PC-3 (cell line): ENCODE results near the gene MXRA7. TPM values are rescaled to one million over a fixed set of nuclear protein-coding genes. Genes with fewer than 3 reads are reported as not detected.
"Not testable (repeated sequence)": the region's sequence is repeated elsewhere in the genome, so short reads cannot be mapped to it uniquely, and the experiment has no call there.

ENCODE experiments used
- ATAC-seq: fragments of 200-7000 bp; cut with Tn5 transposase; 2 replicates; pipeline ENCODE4 v1.9.1; 2020; ENCODE audit warnings: mild to moderate bottlenecking, moderate library complexity
- BruUV-seq: library from RNA; stranded (reverse); fragments of 400-500 nt; replicated peaks from 2 replicates; lab custom pipeline; 2021; lab: Mats Ljungman, UMichigan
- CTCF ChIA-PET: fragments of 300-600 bp; sonication (Branson Sonifier 250); formaldehyde crosslinking; loops from one replicate; lab custom pipeline; 2022; ENCODE audit warnings: antibody characterized with exemption; lab: Charles Lee
- POLR2A ChIA-PET: fragments of 300-600 bp; sonication (Branson Sonifier 250); formaldehyde crosslinking; loops from one replicate; lab custom pipeline; 2022; ENCODE audit warnings: antibody characterized with exemption; ENCODE audit not compliant: unreplicated experiment; lab: Charles Lee
- DNase-seq: peaks from one replicate; pipeline ENCODE4 v3.0.0-alpha.2; 2015
- H2AFZ ChIP-seq: fragments of 300-600 bp; sonication (generic); 2 replicates; pipeline ENCODE4 v1.6.0; 2016; ENCODE audit warnings: antibody characterized with exemption, low read length
- H3F3A ChIP-seq: fragments of 300-600 bp; sonication (generic); one replicate; pipeline ENCODE4 v1.6.0; 2017; ENCODE audit warnings: antibody characterized with exemption, low read length, control low read depth, mild to moderate bottlenecking; ENCODE audit not compliant: unreplicated experiment
- H3K27ac ChIP-seq: fragments of 300-600 bp; sonication (generic); 2 replicates; pipeline ENCODE4 v1.5.1; 2016; ENCODE audit warnings: mild to moderate bottlenecking, low read length
- H3K27me3 ChIP-seq: fragments of 300-600 bp; sonication (generic); 2 replicates; pipeline ENCODE4 v1.6.1; 2016; ENCODE audit warnings: low read length, mixed read lengths
- H3K36me3 ChIP-seq: fragments of 300-600 bp; sonication (generic); 2 replicates; pipeline ENCODE4 v1.6.1; 2016; ENCODE audit warnings: low read depth, mixed run types, low read length, mixed read lengths
- H3K4me1 ChIP-seq: fragments of 300-600 bp; sonication (generic); 2 replicates; pipeline ENCODE4 v1.5.1; 2016; ENCODE audit warnings: low read length; ENCODE audit not compliant: insufficient read depth
- H3K4me2 ChIP-seq: fragments of 300-600 bp; sonication (generic); 2 replicates; pipeline ENCODE4 v1.6.0; 2016; ENCODE audit warnings: low read length
- H3K4me3 ChIP-seq: fragments of 300-600 bp; sonication (generic); 2 replicates; pipeline ENCODE4 v1.5.1; 2016; ENCODE audit warnings: mild to moderate bottlenecking, low read length, mixed read lengths
- H3K79me2 ChIP-seq: fragments of 300-600 bp; sonication (generic); 2 replicates; pipeline ENCODE4 v1.6.1; 2017; ENCODE audit warnings: low read length, mixed read lengths
- H3K9ac ChIP-seq: fragments of 300-600 bp; sonication (generic); 2 replicates; pipeline ENCODE4 v1.6.0; 2016; ENCODE audit warnings: mild to moderate bottlenecking, low read length
- H3K9me2 ChIP-seq: fragments of 300-600 bp; sonication (generic); replicated peaks from 2 replicates; pipeline ENCODE4 v1.6.1; 2016; ENCODE audit warnings: mixed run types, low read length, mixed read lengths
- H3K9me3 ChIP-seq: fragments of 300-600 bp; sonication (generic); 2 replicates; pipeline ENCODE4 v1.6.1; 2016; ENCODE audit warnings: low read length, mixed read lengths
- H4K20me1 ChIP-seq: fragments of 300-600 bp; sonication (generic); 2 replicates; pipeline ENCODE4 v1.6.1; 2016; ENCODE audit warnings: low read length, mixed read lengths
- EZH2 ChIP-seq: fragments of 300-600 bp; sonication (generic); IDR thresholded peaks from one replicate; pipeline ENCODE4 v1.6.1; 2017; ENCODE audit warnings: antibody characterized with exemption, mild to moderate bottlenecking, low read length; ENCODE audit not compliant: unreplicated experiment
- EZH2phosphoT487 ChIP-seq: fragments of 300-600 bp; sonication (generic); IDR thresholded peaks from 2 replicates; pipeline ENCODE4 v1.6.1; 2018; ENCODE audit warnings: mild to moderate bottlenecking, antibody characterized with exemption, low read length, borderline replicate concordance
- intact Hi-C: fragments of 100-400 bp; cut with micrococcal nuclease; formaldehyde crosslinking; loops from 2 replicates; pipeline ENCODE4 v1.9.0; 2023
- total RNA-seq: library from RNA; depleted of rRNA; stranded (reverse); fragments of >200 nt; gene quantifications from 2 replicates; pipeline ENCODE4 v1.2.3, GENCODE V29; 2014
- TF ChIP-seq, protein P1 (sequence below): fragments of 300-600 bp; sonication (generic); conservative IDR thresholded peaks from 2 replicates; pipeline ENCODE4 v1.5.1; 2017; ENCODE audit warnings: antibody characterized with exemption, low read depth, mild to moderate bottlenecking, low read length

MXRA7 gene
- total RNA-seq, 1 experiment from 2014 or later: 98.3 TPM

DNA sequence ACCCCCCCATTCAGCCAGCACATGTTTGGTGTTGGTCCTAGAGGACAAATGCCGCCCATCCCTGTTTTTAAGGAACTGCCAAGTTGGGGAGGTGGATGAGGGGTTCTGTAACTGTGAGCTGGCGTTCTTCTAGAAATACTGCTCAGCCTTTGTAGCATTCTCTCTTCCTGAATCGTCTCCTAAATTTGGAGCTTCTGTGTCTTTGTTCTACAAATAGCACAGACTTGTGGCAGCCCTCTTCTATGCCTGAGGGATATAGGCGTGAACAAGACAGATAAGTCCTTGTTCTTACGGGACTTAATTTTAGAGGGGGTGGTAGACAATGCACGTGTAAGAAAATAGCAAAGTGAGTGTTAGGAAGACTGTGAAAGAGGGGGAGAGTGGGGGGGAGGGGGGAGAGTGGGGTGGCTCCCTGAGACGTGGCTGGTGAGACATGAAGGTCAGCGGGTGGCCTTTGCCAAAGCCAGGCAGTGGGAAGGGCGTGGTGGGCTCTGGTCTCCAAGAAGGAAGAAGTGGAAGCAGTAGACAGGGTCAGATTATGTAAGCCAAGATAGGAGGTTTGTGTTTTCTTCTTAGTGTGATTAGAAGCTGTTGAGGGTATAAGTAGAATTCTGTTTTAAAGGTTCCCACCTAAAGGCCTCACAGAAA is 37.1 kb upstream of the MXRA7 start:
- no TSS peak for BruUV-seq
- Histone ChIP-seq H4K20me1 (no peaks in the 10 kb centered on the region), H2AFZ (no peak overlapping the region), H3K27me3 (no peaks in the 10 kb centered on the region), H3K27ac (no peak overlapping the region), H3K4me2 (no peak overlapping the region), H3F3A (no peaks in the 10 kb centered on the region), H3K9me2 (no peaks in the 10 kb centered on the region), H3K4me3 (no peak overlapping the region), H3K4me1 (no peaks in the 10 kb centered on the region), H3K79me2 (no peaks in the 10 kb centered on the region), H3K36me3 (peaks cover 31% of the 10 kb centered on the region), H3K9me3 (no peaks in the 10 kb centered on the region), H3K9ac (no peak overlapping the region)
- CTCF ChIA-PET: no interaction called here
- ATAC-seq (no peak), DNase-seq (no peak)
- intact Hi-C loops: no loop called here
- TF ChIP-seq, protein P1, sequence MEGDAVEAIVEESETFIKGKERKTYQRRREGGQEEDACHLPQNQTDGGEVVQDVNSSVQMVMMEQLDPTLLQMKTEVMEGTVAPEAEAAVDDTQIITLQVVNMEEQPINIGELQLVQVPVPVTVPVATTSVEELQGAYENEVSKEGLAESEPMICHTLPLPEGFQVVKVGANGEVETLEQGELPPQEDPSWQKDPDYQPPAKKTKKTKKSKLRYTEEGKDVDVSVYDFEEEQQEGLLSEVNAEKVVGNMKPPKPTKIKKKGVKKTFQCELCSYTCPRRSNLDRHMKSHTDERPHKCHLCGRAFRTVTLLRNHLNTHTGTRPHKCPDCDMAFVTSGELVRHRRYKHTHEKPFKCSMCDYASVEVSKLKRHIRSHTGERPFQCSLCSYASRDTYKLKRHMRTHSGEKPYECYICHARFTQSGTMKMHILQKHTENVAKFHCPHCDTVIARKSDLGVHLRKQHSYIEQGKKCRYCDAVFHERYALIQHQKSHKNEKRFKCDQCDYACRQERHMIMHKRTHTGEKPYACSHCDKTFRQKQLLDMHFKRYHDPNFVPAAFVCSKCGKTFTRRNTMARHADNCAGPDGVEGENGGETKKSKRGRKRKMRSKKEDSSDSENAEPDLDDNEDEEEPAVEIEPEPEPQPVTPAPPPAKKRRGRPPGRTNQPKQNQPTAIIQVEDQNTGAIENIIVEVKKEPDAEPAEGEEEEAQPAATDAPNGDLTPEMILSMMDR: no peak
- TF ChIP-seq EZH2: no peak
- POLR2A ChIA-PET: no interaction called here

DNA sequence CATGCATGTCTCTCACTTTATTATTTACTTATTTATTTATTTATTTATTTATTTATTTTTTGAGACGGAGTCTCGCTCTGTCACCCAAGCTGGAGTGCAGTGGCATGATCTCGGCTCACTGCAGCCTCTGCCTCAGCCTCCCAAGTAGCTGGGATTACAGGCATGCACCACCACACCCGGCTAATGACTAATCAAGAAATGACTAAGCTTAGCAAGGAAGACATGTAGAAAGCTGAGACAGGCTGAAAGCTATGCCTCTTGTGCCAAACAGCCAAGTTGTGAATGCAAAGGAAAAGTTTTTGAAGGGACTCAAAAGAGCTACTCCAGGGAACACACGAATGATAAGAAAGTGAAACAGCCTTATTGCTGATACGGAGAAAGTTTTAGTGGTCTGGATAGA is 35.0 kb upstream of the MXRA7 start:
- H3K4me2 ChIP-seq, H3K79me2 ChIP-seq, POLR2A ChIA-PET, H4K20me1 ChIP-seq, H3F3A ChIP-seq, H3K27me3 ChIP-seq, intact Hi-C loops, H3K9me3 ChIP-seq, BruUV-seq, H3K9ac ChIP-seq, H3K27ac ChIP-seq, H3K4me1 ChIP-seq, H2AFZ ChIP-seq, CTCF ChIA-PET, H3K4me3 ChIP-seq, H3K9me2 ChIP-seq: not testable (repeated sequence)
- peak; percentile 73 for ATAC-seq
- peaks cover 34% of the 10 kb centered on the region for H3K36me3 ChIP-seq
- peak; percentile 51 for DNase-seq

DNA sequence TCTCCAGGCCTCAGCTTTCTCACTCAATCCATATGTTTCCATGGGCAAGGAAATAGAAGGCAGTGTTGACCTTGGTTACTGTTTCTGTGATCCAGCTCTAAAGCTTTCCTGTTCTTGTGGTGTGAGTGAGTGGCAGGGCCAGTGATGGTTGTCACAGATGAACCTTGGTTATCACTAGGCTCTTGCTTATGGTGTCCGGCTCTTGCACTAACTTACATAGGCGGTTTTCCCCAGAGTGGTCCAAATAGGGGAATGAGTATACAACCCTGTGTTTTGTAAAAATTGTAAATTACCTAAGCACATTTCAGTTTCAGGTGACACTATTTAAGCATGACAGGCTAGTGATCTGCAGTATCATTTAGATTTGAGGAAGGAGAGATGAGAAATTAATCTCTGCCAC is 34.0 kb upstream of the MXRA7 start:
- H3K79me2 ChIP-seq: peaks cover 12% of the 10 kb centered on the region
- TF ChIP-seq EZH2 (no peak), EZH2phosphoT487 (no peak)
- TF ChIP-seq, protein P1: no peak
- H3K27ac ChIP-seq: no peak overlapping the region
- H3K27me3 ChIP-seq: no peaks in the 10 kb centered on the region
- H3K36me3 ChIP-seq: peaks cover 34% of the 10 kb centered on the region
- ATAC-seq (no peak), DNase-seq (no peak)
- intact Hi-C loops: no loop called here
- ChIA-PET POLR2A (no interaction called here), CTCF (no interaction called here)
- H3K4me2 ChIP-seq: no peak overlapping the region
- H3K4me3 ChIP-seq: no peak overlapping the region
- BruUV-seq: no TSS peak
- no peak overlapping the region for H3K9ac ChIP-seq
- no peaks in the 10 kb centered on the region for H3F3A ChIP-seq
- H4K20me1 ChIP-seq: no peaks in the 10 kb centered on the region
- no peak overlapping the region for H2AFZ ChIP-seq
- no peaks in the 10 kb centered on the region for H3K9me2 ChIP-seq
- H3K4me1 ChIP-seq: 0 out of 2 replicates have a peak, but pooled peaks cover 6% of the 10 kb centered on the region
- H3K9me3 ChIP-seq: no peaks in the 10 kb centered on the region
